NCI-H1092 (cell line): Measurements from ENCODE around the gene GPATCH2.
"Not testable (repeated sequence)": the region's sequence is repeated elsewhere in the genome, so short reads cannot be mapped to it uniquely, and the experiment has no call there.

Experiments
- DNase-seq: peaks from one replicate; lab custom pipeline; 2025; lab: John Stamatoyannopoulos, UW

GPATCH2 gene

GRCh38 chr1:217525773-217526490 is 105.0 kb downstream of the GPATCH2 start:
- DNase-seq: no peak

GRCh38 chr1:217524787-217525520 is 105.9 kb downstream of the GPATCH2 start:
- DNase-seq: no peak

- not testable (repeated sequence) for DNase-seq
These were observed 107.0 kb downstream of the GPATCH2 start for GRCh38 chr1:217523921-217524320.

- no peak for DNase-seq
These were observed 108.6 kb downstream of the GPATCH2 start for GRCh38 chr1:217522277-217522676.

GRCh38 chr1:217521317-217521716 is 109.6 kb downstream of the GPATCH2 start:
- no peak for DNase-seq

GRCh38 chr1:217506878-217507277 is 124.0 kb downstream of the GPATCH2 start:
- DNase-seq: no peak

- DNase-seq: no peak
These were observed 132.7 kb downstream of the GPATCH2 start for GRCh38 chr1:217498209-217498608.

- no peak for DNase-seq
These were observed 135.6 kb downstream of the GPATCH2 start for GRCh38 chr1:217495249-217495648.

- no peak for DNase-seq
These were observed 136.1 kb downstream of the GPATCH2 start for GRCh38 chr1:217494767-217495166.

- no peak for DNase-seq
These were observed 137.6 kb downstream of the GPATCH2 start for GRCh38 chr1:217493290-217493689.

- DNase-seq: no peak
These were observed 146.0 kb downstream of the GPATCH2 start for GRCh38 chr1:217484871-217485270.

GRCh38 chr1:217482356-217483102 is 148.4 kb downstream of the GPATCH2 start:
- no peak for DNase-seq

GRCh38 chr1:217478450-217478849 is 152.4 kb downstream of the GPATCH2 start:
- DNase-seq: no peak

GRCh38 chr1:217472915-217473314 is 158.0 kb downstream of the GPATCH2 start:
- DNase-seq: no peak

GRCh38 chr1:217471403-217471802 is 159.5 kb downstream of the GPATCH2 start:
- no peak for DNase-seq

GRCh38 chr1:217469983-217470382 is 160.9 kb downstream of the GPATCH2 start:
- DNase-seq: no peak

GRCh38 chr1:217465102-217465501 is 165.8 kb downstream of the GPATCH2 start:
- no peak for DNase-seq

- DNase-seq: no peak
These were observed 168.2 kb downstream of the GPATCH2 start for GRCh38 chr1:217462666-217463065.

- no peak for DNase-seq
These were observed 168.7 kb downstream of the GPATCH2 start for GRCh38 chr1:217462159-217462558.

- DNase-seq: no peak
These were observed 173.9 kb downstream of the GPATCH2 start for GRCh38 chr1:217457016-217457415.

GRCh38 chr1:217456261-217456660 is 174.6 kb downstream of the GPATCH2 start:
- DNase-seq: no peak

- no peak for DNase-seq
These were observed 177.1 kb downstream of the GPATCH2 start for GRCh38 chr1:217453816-217454215.

GRCh38 chr1:217449370-217449769 is 181.5 kb downstream of the GPATCH2 start:
- no peak for DNase-seq
